Muscle layer of colon (tissue), 2 donors: ENCODE measurements around the gene CRIP2.

Experiments
- H3K27ac ChIP-seq: one replicate; pipeline ENCODE4 v1.7.0; 2013; ENCODE audit warnings: low read depth, mild to moderate bottlenecking, low read length, moderate library complexity
- H3K27me3 ChIP-seq, 2 donors: one replicate each; pipeline ENCODE4 v1.7.0; 2013; ENCODE audit warnings: low read length in 2 of 2, mild to moderate bottlenecking in 2 of 2; ENCODE audit not compliant: insufficient read depth in 2 of 2, control insufficient read depth in 1 of 2
- H3K36me3 ChIP-seq: one replicate; pipeline ENCODE4 v1.7.0; 2013; ENCODE audit warnings: mild to moderate bottlenecking, low read length; ENCODE audit not compliant: insufficient read depth
- H3K4me1 ChIP-seq: one replicate; pipeline ENCODE4 v1.7.0; 2013; ENCODE audit warnings: mild to moderate bottlenecking, low read length; ENCODE audit not compliant: insufficient read depth
- H3K4me3 ChIP-seq, 2 donors: one replicate each; pipeline ENCODE4 v1.7.0; 2013; ENCODE audit warnings: low read length in 2 of 2, low read depth in 1 of 2, mild to moderate bottlenecking in 1 of 2, moderate library complexity in 1 of 2
- H3K9ac ChIP-seq: one replicate; pipeline ENCODE4 v1.7.0; 2013; ENCODE audit warnings: low read length
- H3K9me3 ChIP-seq: one replicate; pipeline ENCODE4 v1.7.0; 2013; ENCODE audit warnings: mild to moderate bottlenecking, low read length
- donor health status: abdominal sarcoma.
- donor health status: Adenocarcinoma of cecum.

Gene CRIP2

GRCh38 chr14:105500726-105501101 is 26.1 kb downstream of the CRIP2 start:
- no peak overlapping the region for H3K9ac ChIP-seq
- H3K27me3 ChIP-seq = no peaks in the 10 kb centered on the region
- H3K36me3 ChIP-seq = no peaks in the 10 kb centered on the region
- H3K4me1 ChIP-seq = no peaks in the 10 kb centered on the region
- no peak overlapping the region for H3K4me3 ChIP-seq
- H3K27ac ChIP-seq = no peak overlapping the region
- H3K9me3 ChIP-seq = no peaks in the 10 kb centered on the region

- no peaks in the 10 kb centered on the region for H3K9me3 ChIP-seq
Observed at GRCh38 chr14:105501504-105502291, 27.1 kb downstream of the CRIP2 start.

GRCh38 chr14:105502446-105503295 is 28.1 kb downstream of the CRIP2 start:
- H3K36me3 ChIP-seq = no peaks in the 10 kb centered on the region
- H3K27me3 ChIP-seq = no peaks in the 10 kb centered on the region
- no peak overlapping the region for H3K9ac ChIP-seq
- no peaks in the 10 kb centered on the region for H3K4me1 ChIP-seq
- no peaks in the 10 kb centered on the region for H3K9me3 ChIP-seq
- H3K27ac ChIP-seq = no peak overlapping the region
- H3K4me3 ChIP-seq = no peak overlapping the region

More at GRCh38 chr14:105501504-105502291, 27.1 kb downstream of the CRIP2 start:
- Histone ChIP-seq H3K27me3 (no peaks in the 10 kb centered on the region), H3K4me1 (no peaks in the 10 kb centered on the region), H3K4me3 (no peak overlapping the region), H3K36me3 (no peaks in the 10 kb centered on the region), H3K9ac (no peak overlapping the region), H3K27ac (no peak overlapping the region)

- no peak overlapping the region for H3K27ac ChIP-seq
- H3K4me1 ChIP-seq = no peaks in the 10 kb centered on the region
- H3K27me3 ChIP-seq = no peaks in the 10 kb centered on the region
- H3K4me3 ChIP-seq = no peak overlapping the region
- no peak overlapping the region for H3K9ac ChIP-seq
- no peaks in the 10 kb centered on the region for H3K9me3 ChIP-seq
- no peaks in the 10 kb centered on the region for H3K36me3 ChIP-seq
Observed at GRCh38 chr14:105503296-105503640, 28.6 kb downstream of the CRIP2 start.

- H3K9ac ChIP-seq = no peak overlapping the region
Observed at GRCh38 chr14:105503935-105504692, 29.5 kb downstream of the CRIP2 start.

GRCh38 chr14:105505101-105505500 is 30.5 kb downstream of the CRIP2 start:
- H3K27me3 ChIP-seq = no peaks in the 10 kb centered on the region
- no peaks in the 10 kb centered on the region for H3K4me1 ChIP-seq
- H3K27ac ChIP-seq = no peak overlapping the region
- no peak overlapping the region for H3K4me3 ChIP-seq
- H3K9ac ChIP-seq = no peak overlapping the region
- no peaks in the 10 kb centered on the region for H3K9me3 ChIP-seq
- no peaks in the 10 kb centered on the region for H3K36me3 ChIP-seq

More at GRCh38 chr14:105503935-105504692, 29.5 kb downstream of the CRIP2 start:
- Histone ChIP-seq H3K27ac (no peak overlapping the region), H3K9me3 (no peaks in the 10 kb centered on the region), H3K4me1 (no peaks in the 10 kb centered on the region), H3K36me3 (no peaks in the 10 kb centered on the region), H3K4me3 (no peak overlapping the region), H3K27me3 (no peaks in the 10 kb centered on the region)

- H3K27ac ChIP-seq = no peak overlapping the region
- no peaks in the 10 kb centered on the region for H3K27me3 ChIP-seq
- H3K9ac ChIP-seq = no peak overlapping the region
- H3K4me1 ChIP-seq = no peaks in the 10 kb centered on the region
- no peak overlapping the region for H3K4me3 ChIP-seq
- no peaks in the 10 kb centered on the region for H3K9me3 ChIP-seq
- H3K36me3 ChIP-seq = no peaks in the 10 kb centered on the region
Observed at GRCh38 chr14:105507247-105507646, 32.6 kb downstream of the CRIP2 start.

GRCh38 chr14:105508069-105508468 is 33.4 kb downstream of the CRIP2 start:
- Histone ChIP-seq H3K9me3 (no peaks in the 10 kb centered on the region), H3K9ac (no peak overlapping the region), H3K36me3 (no peaks in the 10 kb centered on the region), H3K27ac (no peak overlapping the region), H3K4me3 (no peak overlapping the region), H3K4me1 (no peaks in the 10 kb centered on the region), H3K27me3 (peaks cover 0 to 6% of the 10 kb centered on the region in 2 donors)

- H3K36me3 ChIP-seq = no peaks in the 10 kb centered on the region
- no peak overlapping the region for H3K27ac ChIP-seq
- H3K4me3 ChIP-seq = no peak overlapping the region
- H3K27me3 ChIP-seq = peaks cover 0 to 6% of the 10 kb centered on the region in 2 donors
- H3K9ac ChIP-seq = no peak overlapping the region
- no peaks in the 10 kb centered on the region for H3K9me3 ChIP-seq
- no peaks in the 10 kb centered on the region for H3K4me1 ChIP-seq
Observed at GRCh38 chr14:105508601-105509000, 34.0 kb downstream of the CRIP2 start.

- Histone ChIP-seq H3K36me3 (no peaks in the 10 kb centered on the region), H3K9me3 (no peaks in the 10 kb centered on the region), H3K9ac (no peak overlapping the region), H3K4me3 (no peak overlapping the region), H3K4me1 (no peaks in the 10 kb centered on the region), H3K27ac (no peak overlapping the region), H3K27me3 (peaks cover 0 to 6% of the 10 kb centered on the region in 2 donors)
Observed at GRCh38 chr14:105517096-105517495, 42.5 kb downstream of the CRIP2 start.

GRCh38 chr14:105519946-105520698 is 45.5 kb downstream of the CRIP2 start:
- no peak overlapping the region for H3K9ac ChIP-seq
- no peaks in the 10 kb centered on the region for H3K36me3 ChIP-seq
- H3K4me1 ChIP-seq = no peaks in the 10 kb centered on the region
- no peak overlapping the region for H3K4me3 ChIP-seq
- H3K27ac ChIP-seq = no peak overlapping the region
- H3K9me3 ChIP-seq = no peaks in the 10 kb centered on the region
- no peaks in the 10 kb centered on the region for H3K27me3 ChIP-seq
